WTC11 (cell line): ENCODE results near the gene RASSF3. TPM values are rescaled to one million over a fixed set of nuclear protein-coding genes. Genes with fewer than 3 reads are reported as not detected.

Experiments used
- ATAC-seq: fragments of 200-7000 bp; cut with Tn5 transposase; 2 replicates; pipeline ENCODE4 v1.10.0; 2021; ENCODE audit warnings: mild to moderate bottlenecking, moderate library complexity
- CTCF ChIA-PET: fragments of 300-600 bp; sonication (Branson Sonifier 250); formaldehyde crosslinking; loops from one replicate; lab custom pipeline; 2021; ENCODE audit warnings: antibody characterized with exemption; lab: Charles Lee
- POLR2A ChIA-PET: fragments of 350-600 bp; sonication (Branson Sonifier 250); formaldehyde crosslinking; loops from one replicate; lab custom pipeline; 2021; ENCODE audit warnings: antibody characterized with exemption; lab: Charles Lee
- DNase-seq: peaks from one replicate; pipeline ENCODE4 v3.0.0; 2021; ENCODE audit warnings: low spot score
- H3K27ac Mint-ChIP-seq: 2 replicates; pipeline ENCODE4 v1.8.0; 2021; ENCODE audit warnings: mixed read lengths
- H3K27me3 Mint-ChIP-seq: 2 replicates; pipeline ENCODE4 v1.8.0; 2021; ENCODE audit warnings: low read depth, mild to moderate bottlenecking, moderate library complexity, mixed read lengths
- H3K36me3 Mint-ChIP-seq: 2 replicates; pipeline ENCODE4 v1.8.0; 2021; ENCODE audit warnings: mixed read lengths
- H3K4me1 Mint-ChIP-seq: 2 replicates; pipeline ENCODE4 v1.8.0; 2022; ENCODE audit warnings: mixed read lengths
- H3K4me3 Mint-ChIP-seq: 2 replicates; pipeline ENCODE4 v1.8.0; 2021; ENCODE audit warnings: mild to moderate bottlenecking, moderate library complexity, mixed read lengths
- H3K9me3 Mint-ChIP-seq: 2 replicates; pipeline ENCODE4 v1.8.0; 2021; ENCODE audit warnings: mixed read lengths
- ATF2 ChIP-seq: sonication (generic); formaldehyde crosslinking; IDR thresholded peaks from 2 replicates; pipeline ENCODE4 v1.8.1; 2022; ENCODE audit warnings: low read depth, missing genetic modification reagents, borderline replicate concordance
- ATF6 ChIP-seq: sonication (generic); formaldehyde crosslinking; IDR thresholded peaks from 2 replicates; pipeline ENCODE4 v1.8.1; 2023; ENCODE audit warnings: mild to moderate bottlenecking, missing genetic modification reagents
- EMX1 ChIP-seq: fragments of 250-450 bp; sonication (Bioruptor Pico); IDR thresholded peaks from 2 replicates; pipeline ENCODE4 v1.8.0; 2021; ENCODE audit warnings: mild to moderate bottlenecking
- ESRRA ChIP-seq: sonication (generic); formaldehyde crosslinking; IDR thresholded peaks from 2 replicates; pipeline ENCODE4 v1.8.1; 2022; ENCODE audit warnings: mild to moderate bottlenecking, missing genetic modification reagents, borderline replicate concordance
- GTF2I ChIP-seq: fragments of 250-450 bp; sonication (Bioruptor Pico); conservative IDR thresholded peaks from 2 replicates; pipeline ENCODE4 v1.4.0; 2021; ENCODE audit warnings: mild to moderate bottlenecking
- HMGA2 ChIP-seq: fragments of 250-450 bp; sonication (Bioruptor Pico); IDR thresholded peaks from 2 replicates; pipeline ENCODE4 v1.4.0; 2021; ENCODE audit warnings: mild to moderate bottlenecking, moderate library complexity
- IRF1 ChIP-seq: sonication (generic); formaldehyde crosslinking; IDR thresholded peaks from 2 replicates; pipeline ENCODE4 v1.8.0; 2023; ENCODE audit warnings: missing genetic modification reagents
- IRF2 ChIP-seq: sonication (generic); formaldehyde crosslinking; IDR thresholded peaks from 2 replicates; pipeline ENCODE4 v1.8.0; 2022; ENCODE audit warnings: low read depth, missing genetic modification reagents, borderline replicate concordance
- NFE2L1 ChIP-seq: sonication (generic); formaldehyde crosslinking; IDR thresholded peaks from 2 replicates; pipeline ENCODE4 v1.8.1; 2023; ENCODE audit warnings: missing genetic modification reagents
- PRDM15 ChIP-seq: sonication (generic); formaldehyde crosslinking; IDR thresholded peaks from 2 replicates; pipeline ENCODE4 v1.8.0; 2022; ENCODE audit warnings: missing genetic modification reagents
- SOX15 ChIP-seq: fragments of 250-450 bp; sonication (Bioruptor Pico); IDR thresholded peaks from 2 replicates; pipeline ENCODE4 v1.9.0; 2021; ENCODE audit warnings: mild to moderate bottlenecking
- SP1 ChIP-seq: sonication (generic); formaldehyde crosslinking; conservative IDR thresholded peaks from 2 replicates; pipeline ENCODE4 v1.8.1; 2022; ENCODE audit warnings: missing genetic modification reagents
- ZNF263 ChIP-seq: sonication (generic); formaldehyde crosslinking; IDR thresholded peaks from 2 replicates; pipeline ENCODE4 v1.8.1; 2022; ENCODE audit warnings: low read depth, mild to moderate bottlenecking, moderate library complexity, missing genetic modification reagents
- ZNF425 ChIP-seq: fragments of 250-450 bp; sonication (Bioruptor Pico); conservative IDR thresholded peaks from 2 replicates; pipeline ENCODE4 v1.9.0; 2021; ENCODE audit warnings: mild to moderate bottlenecking
- ZNF532 ChIP-seq: fragments of 250-450 bp; sonication (Bioruptor Pico); IDR thresholded peaks from 2 replicates; pipeline ENCODE4 v1.9.0; 2021; ENCODE audit warnings: mild to moderate bottlenecking, borderline replicate concordance
- total RNA-seq: library from RNA; stranded (reverse); gene quantifications from 3 replicates; pipeline ENCODE4 v1.2.3, GENCODE V29; 2021

RASSF3 gene
- total RNA-seq, 1 experiment from 2014 or later = 54.7 TPM

- ChIA-PET CTCF (no interaction called here), POLR2A (no interaction called here)
- Mint-ChIP-seq H3K4me1 (peaks cover 42% of the 10 kb centered on the region), H3K9me3 (no peaks in the 10 kb centered on the region), H3K27ac (no peak overlapping the region; the same call in 1 of the 2 replicates), H3K36me3 (peaks cover 11% of the 10 kb centered on the region), H3K27me3 (no peaks in the 10 kb centered on the region)
- DNase-seq = no peak
- no peak for TF ChIP-seq SOX15
- no peak for TF ChIP-seq IRF2 (CRISPR knock-in tag)
- no peak for TF ChIP-seq ATF2 (CRISPR knock-in tag)
- TF ChIP-seq ATF6 = no peak
- no peak for TF ChIP-seq ESRRA (CRISPR knock-in tag)
- TF ChIP-seq ZNF263 (CRISPR knock-in tag) = no peak
- TF ChIP-seq ZNF532 (CRISPR knock-in tag) = no peak
- no peak for TF ChIP-seq EMX1 (CRISPR knock-in tag)
- no peak for TF ChIP-seq GTF2I (CRISPR knock-in tag)
- TF ChIP-seq ZNF425 (CRISPR knock-in tag) = no peak
- TF ChIP-seq, all 79 proteins: peak for 0
- H3K4me3 Mint-ChIP-seq = no peak overlapping the region
- ATAC-seq = no peak
These were observed 8.8 kb downstream of the RASSF3 start for GRCh38 chr12:64618953-64619590.

- no peak for ATAC-seq
- POLR2A ChIA-PET = interaction anchor here (1.0 kb wide), 1 partner anchor 11 kb away, joined by 3 read pairs; the partner anchor contains the start of gene RASSF3
- Mint-ChIP-seq H3K4me1 (peaks cover 45% of the 10 kb centered on the region), H3K36me3 (no peaks in the 10 kb centered on the region), H3K9me3 (no peaks in the 10 kb centered on the region), H3K4me3 (no peak overlapping the region), H3K27ac (peak overlapping the region; percentile 72), H3K27me3 (no peaks in the 10 kb centered on the region)
- CTCF ChIA-PET = interaction anchor here (1.5 kb wide), 1 partner anchor 77 kb away, joined by 3 read pairs; no protein-coding TSS in a partner anchor
- DNase-seq = no peak
- TF ChIP-seq PRDM15 (CRISPR knock-in tag) (no peak), ZNF425 (CRISPR knock-in tag) (no peak), HMGA2 (no peak), NFE2L1 (no peak), SP1 (CRISPR knock-in tag) (no peak), IRF1 (CRISPR knock-in tag) (no peak), EMX1 (CRISPR knock-in tag) (no peak)
These were observed 11.1 kb downstream of the RASSF3 start for GRCh38 chr12:64621257-64621942.
